Fibroblast of the conjunctiva (primary cell): ENCODE data around the gene NAV3.

Experiments
- DNase-seq: peaks from one replicate; pipeline ENCODE4 v3.0.0-alpha.2; 2010; ENCODE audit warnings: low read depth

The NAV3 gene

GRCh38 chr12:77830583-77831351, at the start of gene NAV3:
Gene NAV3 (plus strand): TSS chr12:77830894. CDS start chr12:77831462, 568 bp downstream.
- DNase-seq, result peak; percentile 42

- no peak for DNase-seq
These were observed 48.7 kb upstream of the NAV3 start for GRCh38 chr12:77782034-77782433.

GRCh38 chr12:77782766-77783165, 47.9 kb upstream of the NAV3 start:
- no peak for DNase-seq

- no peak for DNase-seq
These were observed 45.5 kb upstream of the NAV3 start for GRCh38 chr12:77785211-77785610.

- DNase-seq, result no peak
These were observed 44.0 kb upstream of the NAV3 start for GRCh38 chr12:77786675-77787074.

GRCh38 chr12:77788231-77789168, 42.2 kb upstream of the NAV3 start:
- no peak for DNase-seq

- DNase-seq, result peak; percentile 36
These were observed 35.0 kb upstream of the NAV3 start for GRCh38 chr12:77795699-77796098.

- peak; percentile 13 for DNase-seq
These were observed 33.9 kb upstream of the NAV3 start for GRCh38 chr12:77796775-77797174.

GRCh38 chr12:77800501-77800900, 30.2 kb upstream of the NAV3 start:
- DNase-seq, result no peak

- DNase-seq, result no peak
These were observed 22.2 kb upstream of the NAV3 start for GRCh38 chr12:77808534-77808933.

GRCh38 chr12:77813558-77813957, 17.1 kb upstream of the NAV3 start:
- no peak for DNase-seq

GRCh38 chr12:77814386-77814785, 16.3 kb upstream of the NAV3 start:
- DNase-seq, result no peak

GRCh38 chr12:77816196-77816595, 14.5 kb upstream of the NAV3 start:
- DNase-seq, result no peak

GRCh38 chr12:77817276-77817675, 13.4 kb upstream of the NAV3 start:
- no peak for DNase-seq

GRCh38 chr12:77818351-77818750, 12.3 kb upstream of the NAV3 start:
- DNase-seq, result no peak

GRCh38 chr12:77821699-77822203, 8.9 kb upstream of the NAV3 start:
- DNase-seq, result no peak

- no peak for DNase-seq
These were observed 2.6 kb downstream of the NAV3 start for GRCh38 chr12:77833329-77833728.

- DNase-seq, result no peak
These were observed 3.9 kb downstream of the NAV3 start for GRCh38 chr12:77834618-77835017.

- DNase-seq, result no peak
These were observed 5.3 kb downstream of the NAV3 start for GRCh38 chr12:77835969-77836368.

GRCh38 chr12:77837876-77838291, 7.2 kb downstream of the NAV3 start:
- no peak for DNase-seq

GRCh38 chr12:77841521-77841920, 10.8 kb downstream of the NAV3 start:
- no peak for DNase-seq

GRCh38 chr12:77842430-77842829, 11.7 kb downstream of the NAV3 start:
- DNase-seq, result no peak

- DNase-seq, result no peak
These were observed 15.1 kb downstream of the NAV3 start for GRCh38 chr12:77845831-77846230.
